Ovary (tissue), 1 donor: ENCODE measurements around the gene ATP7B.

ENCODE experiments used
- EP300 ChIP-seq: sonication (generic); formaldehyde crosslinking; IDR thresholded peaks from one replicate; pipeline ENCODE4 v1.6.1; 2017; ENCODE audit warnings: antibody characterized with exemption
- POLR2A ChIP-seq: fragments of 450-650 bp; IDR thresholded peaks from one replicate; pipeline ENCODE4 v1.6.1; 2017; ENCODE audit warnings: antibody characterized with exemption, mild to moderate bottlenecking, moderate library complexity

GRCh38 chr13:51905787-51906186 is 105.5 kb downstream of the ATP7B start:
- TF ChIP-seq EP300, result no peak
- no peak for TF ChIP-seq POLR2A
